SK-N-SH (cell line): ENCODE measurements around the gene SIM2. TPM values are rescaled to one million over a fixed set of nuclear protein-coding genes. Genes with fewer than 3 reads are reported as not detected.

Experiments
- CTCF ChIA-PET: fragments of 300-600, 350-600 bp; formaldehyde crosslinking; extraction: SDS; loops from one replicate; lab custom pipeline; 2021; lab: Yijun Ruan, JAX
- POLR2A ChIA-PET: fragments of 350-600 bp; sonication (Branson Sonifier 250); formaldehyde crosslinking; extraction: SDS; loops from one replicate; lab custom pipeline; 2020; ENCODE audit warnings: antibody characterized with exemption, inconsistent platforms; lab: Yijun Ruan, JAX
- DNase-seq: peaks from one replicate; pipeline ENCODE4 v3.0.0; 2012
- H2AFZ ChIP-seq: fragments of 200-600 bp; sonication (generic); 2 replicates; pipeline ENCODE4 v1.8.1; 2016; ENCODE audit warnings: antibody characterized with exemption, mild to moderate bottlenecking, low read depth
- H3F3A ChIP-seq: fragments of 200-600 bp; sonication (generic); replicated peaks from 2 replicates; pipeline ENCODE3; 2016; ENCODE audit warnings: antibody characterized with exemption, mild to moderate bottlenecking; ENCODE audit not compliant: insufficient read depth
- H3K27ac ChIP-seq, 2 experiments: fragments of 200-500 bp in 1 of 2; fragments of 200-600 bp in 1 of 2; sonication (Bioruptor generic) in 1 of 2; sonication (generic), shearing (Covaris generic) in 1 of 2; 2 replicates each; pipeline versions ENCODE4 v1.5.1 to v1.6.1; 2014 to 2016; ENCODE audit warnings: low read depth in 2 of 2, inconsistent platforms in 1 of 2, low read length in 1 of 2, mild to moderate bottlenecking in 1 of 2, mixed read lengths in 1 of 2
- H3K27me3 ChIP-seq: fragments of 200-600 bp; sonication (generic), shearing (Covaris generic); 2 replicates; pipeline ENCODE4 v1.6.1; 2016; ENCODE audit warnings: mixed run types; ENCODE audit not compliant: insufficient read depth
- H3K36me3 ChIP-seq, 2 experiments: fragments of 200-500 bp in 1 of 2; fragments of 200-600 bp in 1 of 2; sonication (Bioruptor generic) in 1 of 2; sonication (generic) in 1 of 2; replicated peaks in 1 of 2; 2 replicates each; pipeline versions ENCODE3 to v1.5.1; 2014 to 2016; ENCODE audit warnings: low read length in 1 of 2, mild to moderate bottlenecking in 1 of 2; ENCODE audit not compliant: insufficient read depth in 2 of 2, control insufficient read depth in 1 of 2
- H3K4me1 ChIP-seq, 2 experiments: fragments of 200-500 bp in 1 of 2; fragments of 200-600 bp in 1 of 2; sonication (Bioruptor generic) in 1 of 2; sonication (generic), shearing (Covaris generic) in 1 of 2; 2 replicates each; pipeline versions ENCODE4 v1.5.1 to v1.6.1; 2014 to 2016; ENCODE audit warnings: low read depth in 1 of 2, low read length in 1 of 2, mixed run types in 1 of 2; ENCODE audit not compliant: insufficient read depth in 2 of 2, control insufficient read depth in 1 of 2
- H3K4me2 ChIP-seq: fragments of 200-600 bp; sonication (generic), shearing (Covaris generic); 2 replicates; pipeline ENCODE4 v1.6.1; 2017; ENCODE audit warnings: mixed run types
- H3K4me3 ChIP-seq, 2 experiments: fragments of 200-500 bp in 1 of 2; fragments of 200-600 bp in 1 of 2; sonication (Bioruptor generic) in 1 of 2; sonication (generic), shearing (Covaris generic) in 1 of 2; 2 replicates each; pipeline versions ENCODE4 v1.5.1 to v1.8.1; 2014 to 2016; ENCODE audit warnings: low read depth in 2 of 2, inconsistent platforms in 1 of 2, low read length in 1 of 2, mild to moderate bottlenecking in 1 of 2, mixed read lengths in 1 of 2, moderate library complexity in 1 of 2
- H3K79me2 ChIP-seq: fragments of 200-600 bp; sonication (generic); 2 replicates; pipeline ENCODE4 v1.8.1; 2017; ENCODE audit warnings: mild to moderate bottlenecking; ENCODE audit not compliant: insufficient read depth
- H3K9ac ChIP-seq: fragments of 200-600 bp; sonication (generic); 2 replicates; pipeline ENCODE4 v1.6.1; 2017; ENCODE audit warnings: mixed run types
- H3K9me2 ChIP-seq: fragments of 200-600 bp; sonication (generic); 2 replicates; pipeline ENCODE4 v1.6.1; 2017; ENCODE audit warnings: mixed run types
- H3K9me3 ChIP-seq: fragments of 200-600 bp; sonication (generic); 2 replicates; pipeline ENCODE4 v1.6.1; 2017; ENCODE audit warnings: mixed run types, mild to moderate bottlenecking, moderate library complexity
- H4K20me1 ChIP-seq: fragments of 200-600 bp; sonication (generic); 2 replicates; pipeline ENCODE4 v1.6.1; 2017; ENCODE audit warnings: mild to moderate bottlenecking, mixed run types; ENCODE audit not compliant: insufficient read depth
- CHD2 ChIP-seq: fragments of 150-350 bp; IDR thresholded peaks from 2 replicates; pipeline ENCODE4 v1.6.1; 2018; ENCODE audit warnings: low read length; ENCODE audit not compliant: partially characterized antibody
- ELF1 ChIP-seq: IDR thresholded peaks from 2 replicates; pipeline ENCODE4 v1.4.0; 2012
- EZH2phosphoT487 ChIP-seq: fragments of 200-600 bp; sonication (generic); IDR thresholded peaks from 2 replicates; pipeline ENCODE4 v1.6.1; 2017; ENCODE audit warnings: low read depth, mixed run types, mild to moderate bottlenecking, antibody characterized with exemption, moderate library complexity, borderline replicate concordance
- MXI1 ChIP-seq: IDR thresholded peaks from 2 replicates; pipeline ENCODE4 v1.6.1; 2012; ENCODE audit warnings: mild to moderate bottlenecking, low read depth, low read length, improper control_type of control experiment
- RXRA ChIP-seq: IDR thresholded peaks from 2 replicates; pipeline ENCODE4 v1.4.0; 2012; ENCODE audit warnings: low read depth, mild to moderate bottlenecking, borderline replicate concordance
- SIN3A ChIP-seq: IDR thresholded peaks from 2 replicates; pipeline ENCODE4 v1.6.1; 2012; ENCODE audit warnings: low read depth, mild to moderate bottlenecking, low read length, moderate library complexity, borderline replicate concordance
- TAF1 ChIP-seq: IDR thresholded peaks from 2 replicates; pipeline ENCODE4 v1.6.1; 2012; ENCODE audit warnings: low read depth, mild to moderate bottlenecking, low read length, moderate library complexity, borderline replicate concordance
- USF2 ChIP-seq: fragments of 150-350 bp; IDR thresholded peaks from 2 replicates; pipeline ENCODE4 v1.6.1; 2017; ENCODE audit warnings: antibody characterized with exemption, low read length, low read depth, borderline replicate concordance
- WGBS: methylation state at CpG from one replicate; pipeline ENCODE4 v1.1.6; 2017; ENCODE audit warnings: low lambda C conversion rate; 5-methylcytosine and 5-hydroxymethylcytosine counted together
- polyA plus RNA-seq, 3 experiments: library from polyadenylated mRNA; depleted of rRNA; stranded (reverse); fragments of >200 nt; gene quantifications; 2 replicates each; pipeline ENCODE4 v1.2.3, GENCODE V29; 2012

The SIM2 gene
- polyA plus RNA-seq, 1 of the 3 experiments (the other 2 are of a cell fraction): not detected

GRCh38 chr21:36691555-36692041, 7.3 kb upstream of the SIM2 start:
- no peaks in the 10 kb centered on the region for H3F3A ChIP-seq
- 0 out of 2 replicates have a peak, but pooled peaks cover 6% of the 10 kb centered on the region for H3K9me3 ChIP-seq

GRCh38 chr21:36692114-36692834, 6.6 kb upstream of the SIM2 start:
- peaks cover 23% of the 10 kb centered on the region; the same call in 1 of the 2 replicates for H4K20me1 ChIP-seq
- no peak overlapping the region for H3K4me3 ChIP-seq
- H3K27ac ChIP-seq: no peak overlapping the region
- no peak for DNase-seq
- WGBS: 20% methylated on average over 27 of the region's 34 CpGs
- H3F3A ChIP-seq: no peaks in the 10 kb centered on the region
- no peak overlapping the region for H3K4me2 ChIP-seq
- no peak overlapping the region for H2AFZ ChIP-seq
- no peak overlapping the region for H3K9ac ChIP-seq
- POLR2A ChIA-PET: interaction anchor here (1.0 kb wide), 1 partner anchor 160 kb away, joined by 3 read pairs; no protein-coding TSS in a partner anchor
- H3K4me1 ChIP-seq: no peaks in the 10 kb centered on the region; a peak in 1 of 4 replicates
- no peaks in the 10 kb centered on the region for H3K9me2 ChIP-seq
- TF ChIP-seq EZH2phosphoT487 (peak; percentile 84; the same call in 1 of the 2 replicates), SIN3A (no peak), CHD2 (no peak), RXRA (no peak), ELF1 (no peak)
- TF ChIP-seq, all 33 proteins: peak for 1
- CTCF ChIA-PET: interaction anchor here (0.7 to 1.9 kb wide), 8 partner anchors 14 to 189 kb away, joined by 3 to 7 read pairs (median 4); no protein-coding TSS in a partner anchor
- Histone ChIP-seq H3K36me3 (no peaks in the 10 kb centered on the region), H3K79me2 (no peaks in the 10 kb centered on the region), H3K27me3 (peaks cover 92% of the 10 kb centered on the region), H3K9me3 (0 out of 2 replicates have a peak, but pooled peaks cover 6% of the 10 kb centered on the region)

More at GRCh38 chr21:36691555-36692041, 7.3 kb upstream of the SIM2 start:
- ChIA-PET CTCF (interaction anchor here (0.8 to 1.9 kb wide), 6 partner anchors 14 to 188 kb away, joined by 3 to 7 read pairs (median 4); no protein-coding TSS in a partner anchor), POLR2A (interaction anchor here (1.0 kb wide), 1 partner anchor 161 kb away, joined by 3 read pairs; no protein-coding TSS in a partner anchor)
- Histone ChIP-seq H3K4me2 (no peak overlapping the region), H3K79me2 (no peaks in the 10 kb centered on the region), H3K36me3 (no peaks in the 10 kb centered on the region), H3K9ac (no peak overlapping the region), H3K4me1 (no peaks in the 10 kb centered on the region; a peak in 1 of 4 replicates), H3K27me3 (peaks cover 91% of the 10 kb centered on the region), H4K20me1 (peaks cover 19% of the 10 kb centered on the region; the same call in 1 of the 2 replicates), H3K27ac (no peak overlapping the region), H3K9me2 (no peaks in the 10 kb centered on the region), H3K4me3 (no peak overlapping the region), H2AFZ (no peak overlapping the region)
- TF ChIP-seq MXI1 (no peak), TAF1 (no peak), SIN3A (no peak), USF2 (no peak)
- DNase-seq: no peak
- WGBS: 16% methylated on average over 18 of the region's 18 CpGs
